DMS53 treated with DMSO at 0.1 percent for 48 hours (cell line): ENCODE data around the gene TMEM260.
"Not testable (repeated sequence)": the region's sequence is repeated elsewhere in the genome, so short reads cannot be mapped to it uniquely, and the experiment has no call there.

Experiments used
- DNase-seq: peaks from one replicate; lab custom pipeline; 2025; ENCODE audit not compliant: unreplicated experiment; lab: John Stamatoyannopoulos, UW

TMEM260 gene

GRCh38 chr14:56666716-56667115 lies 87.1 kb downstream of the TMEM260 start:
- no peak for DNase-seq

- not testable (repeated sequence) for DNase-seq
Measured at GRCh38 chr14:56667290-56667689, 87.7 kb downstream of the TMEM260 start.

- no peak for DNase-seq
Measured at GRCh38 chr14:56676042-56676441, 96.4 kb downstream of the TMEM260 start.

GRCh38 chr14:56678838-56679237 lies 99.2 kb downstream of the TMEM260 start:
- DNase-seq: no peak

GRCh38 chr14:56686416-56686815 lies 106.8 kb downstream of the TMEM260 start:
- DNase-seq: peak; percentile 14

GRCh38 chr14:56687123-56687522 lies 107.5 kb downstream of the TMEM260 start:
- no peak for DNase-seq

GRCh38 chr14:56694609-56695008 lies 115.0 kb downstream of the TMEM260 start:
- peak; percentile 68 for DNase-seq

- DNase-seq: not testable (repeated sequence)
Measured at GRCh38 chr14:56695216-56695615, 115.6 kb downstream of the TMEM260 start.
